ENCODE data around the gene SERTAD4.
"Not testable (repeated sequence)": the region's sequence is repeated elsewhere in the genome, so short reads cannot be mapped to it uniquely, and the experiment has no call there.

DNA sequence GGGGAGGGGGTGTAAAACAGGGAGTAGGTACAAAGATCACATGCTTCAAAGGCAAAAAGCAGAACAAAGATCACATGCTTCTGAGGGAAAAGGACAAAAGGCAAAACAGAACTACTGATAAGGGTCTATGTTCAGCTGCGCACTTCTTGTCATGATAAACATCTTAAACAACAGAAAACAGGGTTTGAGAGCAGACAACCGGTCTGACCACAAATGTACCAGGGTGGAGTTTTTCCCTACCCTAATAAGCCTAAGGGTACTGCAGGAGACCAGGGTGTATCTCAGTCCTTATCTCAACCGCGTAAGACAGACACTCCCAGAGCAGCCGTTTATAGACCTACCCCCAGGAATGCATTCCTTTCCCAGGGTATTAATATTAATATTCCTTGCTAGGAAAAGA is 36.3 kb upstream of the SERTAD4 start:
- TF ChIP-seq, protein P1, sequence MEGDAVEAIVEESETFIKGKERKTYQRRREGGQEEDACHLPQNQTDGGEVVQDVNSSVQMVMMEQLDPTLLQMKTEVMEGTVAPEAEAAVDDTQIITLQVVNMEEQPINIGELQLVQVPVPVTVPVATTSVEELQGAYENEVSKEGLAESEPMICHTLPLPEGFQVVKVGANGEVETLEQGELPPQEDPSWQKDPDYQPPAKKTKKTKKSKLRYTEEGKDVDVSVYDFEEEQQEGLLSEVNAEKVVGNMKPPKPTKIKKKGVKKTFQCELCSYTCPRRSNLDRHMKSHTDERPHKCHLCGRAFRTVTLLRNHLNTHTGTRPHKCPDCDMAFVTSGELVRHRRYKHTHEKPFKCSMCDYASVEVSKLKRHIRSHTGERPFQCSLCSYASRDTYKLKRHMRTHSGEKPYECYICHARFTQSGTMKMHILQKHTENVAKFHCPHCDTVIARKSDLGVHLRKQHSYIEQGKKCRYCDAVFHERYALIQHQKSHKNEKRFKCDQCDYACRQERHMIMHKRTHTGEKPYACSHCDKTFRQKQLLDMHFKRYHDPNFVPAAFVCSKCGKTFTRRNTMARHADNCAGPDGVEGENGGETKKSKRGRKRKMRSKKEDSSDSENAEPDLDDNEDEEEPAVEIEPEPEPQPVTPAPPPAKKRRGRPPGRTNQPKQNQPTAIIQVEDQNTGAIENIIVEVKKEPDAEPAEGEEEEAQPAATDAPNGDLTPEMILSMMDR (conservative IDR thresholded peaks at IDR 0.05 in 1 of 2, IDR thresholded peaks at IDR 0.05 in 1 of 2; ENCODE audit: low read depth in 1 of 2, low read length in 2 of 2): not testable (repeated sequence)
- TF ChIP-seq EZH2 (IDR thresholded peaks at IDR 0.05; ENCODE audit: low read length, missing control alignments): not testable (repeated sequence)
